Neutrophil (primary cell): ENCODE results near the gene PTGES2.

Experiments used
- H3K27ac ChIP-seq: fragments of 200-600 bp; sonication (generic); 2 replicates; pipeline ENCODE4 v1.5.1; 2016; ENCODE audit warnings: mild to moderate bottlenecking, moderate library complexity
- H3K27me3 ChIP-seq: fragments of 200-600 bp; sonication (generic); 2 replicates; pipeline ENCODE4 v1.6.0; 2016; ENCODE audit warnings: mild to moderate bottlenecking
- H3K36me3 ChIP-seq: fragments of 200-600 bp; sonication (generic); 2 replicates; pipeline ENCODE4 v1.5.1; 2017
- H3K4me1 ChIP-seq, 2 experiments: fragments of 200-600 bp in 1 of 2; sonication (generic) in 1 of 2; 1 replicate in 1 of 2; 2 replicates in 1 of 2; pipeline versions ENCODE4 v1.5.1 to v1.6.1; 2013 to 2016; ENCODE audit warnings: low read depth in 1 of 2, low read length in 1 of 2, mild to moderate bottlenecking in 1 of 2, moderate library complexity in 1 of 2; ENCODE audit not compliant: control insufficient read depth in 1 of 2, insufficient read depth in 1 of 2
- H3K4me3 ChIP-seq, 2 experiments: fragments of 200-600 bp in 1 of 2; sonication (generic) in 1 of 2; 1 replicate in 1 of 2; 2 replicates in 1 of 2; pipeline ENCODE4 v1.5.1; 2013 to 2016; ENCODE audit warnings: low read depth in 1 of 2, low read length in 1 of 2, mild to moderate bottlenecking in 1 of 2, moderate library complexity in 1 of 2
- H3K9me3 ChIP-seq: fragments of 200-600 bp; sonication (generic); 2 replicates; pipeline ENCODE4 v1.5.1; 2016
- CTCF ChIP-seq: fragments of 200-600 bp; sonication (generic); IDR thresholded peaks from 2 replicates; pipeline ENCODE4 v1.5.1; 2016; ENCODE audit warnings: antibody characterized with exemption

PTGES2 gene

GRCh38 chr9:128106940-128107467 is 20.5 kb downstream of the PTGES2 start:
- TF ChIP-seq CTCF = no peak
- Histone ChIP-seq H3K36me3 (peaks cover 64% of the 10 kb centered on the region), H3K4me1 (peaks cover 0 to 4% of the 10 kb centered on the region in 2 experiments), H3K27ac (no peak overlapping the region), H3K9me3 (no peaks in the 10 kb centered on the region), H3K4me3 (no peak overlapping the region), H3K27me3 (no peaks in the 10 kb centered on the region)

- Histone ChIP-seq H3K27me3 (no peaks in the 10 kb centered on the region), H3K27ac (no peak overlapping the region), H3K4me1 (peaks cover 0 to 4% of the 10 kb centered on the region in 2 experiments), H3K9me3 (no peaks in the 10 kb centered on the region), H3K36me3 (peaks cover 70% of the 10 kb centered on the region), H3K4me3 (no peak overlapping the region)
- TF ChIP-seq CTCF = no peak
Observed at GRCh38 chr9:128106181-128106939, 21.2 kb downstream of the PTGES2 start.

GRCh38 chr9:128105538-128106175 is 21.9 kb downstream of the PTGES2 start:
- no peaks in the 10 kb centered on the region for H3K9me3 ChIP-seq
- H3K27me3 ChIP-seq = no peaks in the 10 kb centered on the region
- H3K27ac ChIP-seq = no peak overlapping the region
- TF ChIP-seq CTCF = no peak
- peaks cover 0 to 4% of the 10 kb centered on the region in 2 experiments for H3K4me1 ChIP-seq
- no peak overlapping the region for H3K4me3 ChIP-seq
- H3K36me3 ChIP-seq = peaks cover 75% of the 10 kb centered on the region

- Histone ChIP-seq H3K27ac (no peak overlapping the region), H3K4me1 (peaks cover 4% of the 10 kb centered on the region in 2 experiments), H3K9me3 (no peaks in the 10 kb centered on the region), H3K36me3 (peaks cover 75% of the 10 kb centered on the region), H3K27me3 (no peaks in the 10 kb centered on the region), H3K4me3 (no peak overlapping the region)
- no peak for TF ChIP-seq CTCF
Observed at GRCh38 chr9:128104171-128104618, 23.3 kb downstream of the PTGES2 start.

GRCh38 chr9:128103589-128103962 is 24.0 kb downstream of the PTGES2 start:
- Histone ChIP-seq H3K36me3 (peaks cover 71% of the 10 kb centered on the region), H3K27me3 (no peaks in the 10 kb centered on the region), H3K9me3 (no peaks in the 10 kb centered on the region), H3K4me1 (peaks cover 8 to 10% of the 10 kb centered on the region in 2 experiments), H3K27ac (no peak overlapping the region), H3K4me3 (no peak overlapping the region)
- TF ChIP-seq CTCF = no peak
